MM.1S (cell line): Measurements from ENCODE around the gene PNPLA6.

Source experiments
- EZH2phosphoT487 ChIP-seq: fragments of 300-600 bp; sonication (generic); IDR thresholded peaks from 2 replicates; pipeline ENCODE4 v1.6.1; 2018; ENCODE audit warnings: antibody characterized with exemption, low read length
- TF ChIP-seq, protein P1 (sequence below): fragments of 300-600 bp; sonication (generic); IDR thresholded peaks from 2 replicates; pipeline ENCODE4 v1.5.1; 2016; ENCODE audit warnings: antibody characterized with exemption, low read length, mixed read lengths

DNA sequence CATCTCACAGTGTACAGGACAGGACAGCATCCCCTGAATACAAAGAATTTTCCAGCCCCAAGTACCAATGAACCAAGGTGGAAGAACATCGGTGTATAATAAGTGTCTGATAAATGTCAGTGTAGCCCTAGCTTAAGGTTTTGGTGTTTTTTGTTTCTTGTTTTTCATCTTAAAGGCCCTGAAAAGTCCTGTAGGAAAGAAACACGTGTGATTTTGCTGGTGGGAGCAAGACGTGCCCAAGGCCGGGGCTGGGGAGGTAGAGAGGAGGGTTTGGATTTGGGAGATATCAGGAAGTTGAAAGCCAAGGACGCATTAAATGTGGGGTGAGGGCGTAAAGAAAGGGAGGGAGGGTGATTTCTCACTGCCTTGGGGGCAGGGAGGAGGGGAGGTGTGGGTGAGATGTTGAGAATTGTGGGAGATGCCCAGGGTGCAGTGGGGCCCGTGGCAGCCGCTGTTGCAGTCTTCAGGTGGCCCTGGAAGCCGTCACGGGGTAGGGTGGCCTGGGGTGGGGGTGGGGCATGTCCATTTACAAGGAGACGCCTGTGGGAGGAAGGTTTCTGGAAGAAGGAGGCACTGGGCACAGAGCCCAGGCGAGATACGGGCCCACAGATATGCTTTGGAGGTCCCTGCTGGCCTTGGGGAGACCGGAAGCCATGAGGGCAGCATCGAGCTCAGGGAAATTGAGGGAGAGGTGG, 66.9 kb downstream of the PNPLA6 start:
- TF ChIP-seq, protein P1, sequence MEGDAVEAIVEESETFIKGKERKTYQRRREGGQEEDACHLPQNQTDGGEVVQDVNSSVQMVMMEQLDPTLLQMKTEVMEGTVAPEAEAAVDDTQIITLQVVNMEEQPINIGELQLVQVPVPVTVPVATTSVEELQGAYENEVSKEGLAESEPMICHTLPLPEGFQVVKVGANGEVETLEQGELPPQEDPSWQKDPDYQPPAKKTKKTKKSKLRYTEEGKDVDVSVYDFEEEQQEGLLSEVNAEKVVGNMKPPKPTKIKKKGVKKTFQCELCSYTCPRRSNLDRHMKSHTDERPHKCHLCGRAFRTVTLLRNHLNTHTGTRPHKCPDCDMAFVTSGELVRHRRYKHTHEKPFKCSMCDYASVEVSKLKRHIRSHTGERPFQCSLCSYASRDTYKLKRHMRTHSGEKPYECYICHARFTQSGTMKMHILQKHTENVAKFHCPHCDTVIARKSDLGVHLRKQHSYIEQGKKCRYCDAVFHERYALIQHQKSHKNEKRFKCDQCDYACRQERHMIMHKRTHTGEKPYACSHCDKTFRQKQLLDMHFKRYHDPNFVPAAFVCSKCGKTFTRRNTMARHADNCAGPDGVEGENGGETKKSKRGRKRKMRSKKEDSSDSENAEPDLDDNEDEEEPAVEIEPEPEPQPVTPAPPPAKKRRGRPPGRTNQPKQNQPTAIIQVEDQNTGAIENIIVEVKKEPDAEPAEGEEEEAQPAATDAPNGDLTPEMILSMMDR: no peak
- no peak for TF ChIP-seq EZH2phosphoT487
